HepG2 (cell line): ENCODE data around the gene CNOT10. TPM values are rescaled to one million over a fixed set of nuclear protein-coding genes. Genes with fewer than 3 reads are reported as not detected.
"Not testable (repeated sequence)": the region's sequence is repeated elsewhere in the genome, so short reads cannot be mapped to it uniquely, and the experiment has no call there.

Experiments used
- ATAC-seq: fragments of 200-7000 bp; cut with Tn5 transposase; 3 replicates; pipeline ENCODE4 v1.9.1; 2020; ENCODE audit warnings: mild to moderate bottlenecking, moderate library complexity
- BruUV-seq: library from RNA; stranded (reverse); fragments of 400-500 nt; replicated peaks from 2 replicates; lab custom pipeline; 2021; lab: Mats Ljungman, UMichigan
- CTCF ChIA-PET: fragments of 300-600 bp; formaldehyde crosslinking; extraction: SDS; loops from one replicate; lab custom pipeline; 2021; ENCODE audit warnings: low total read pairs, inconsistent platforms, low intra/inter-chr PET ratio; lab: Yijun Ruan, JAX
- POLR2A ChIA-PET: fragments of 350-600 bp; sonication (Branson Sonifier 250); formaldehyde crosslinking; loops from one replicate; lab custom pipeline; 2020; ENCODE audit warnings: antibody characterized with exemption, inconsistent platforms; lab: Yijun Ruan, JAX
- DNase-seq: peaks from one replicate; pipeline ENCODE4 v3.0.0-alpha.2; 2015; ENCODE audit warnings: low spot score
- FAIRE-seq: peaks from 3 replicates; lab custom pipeline; 2011; peaks lifted over from hg19 to GRCh38; lab: Jason Lieb, UNC
- H2AFZ ChIP-seq: one replicate; pipeline ENCODE4 v1.6.1; 2011; ENCODE audit warnings: low read length, inconsistent platforms
- H3K27ac ChIP-seq: fragments of 300-600 bp; 3 replicates; pipeline ENCODE4 v1.8.0; 2011; ENCODE audit warnings: mixed run types, mild to moderate bottlenecking, mixed read lengths, low read length, inconsistent platforms; ENCODE audit not compliant: insufficient read depth; ENCODE audit errors: extremely low read length
- H3K27me3 ChIP-seq, 2 experiments: fragments of 200-600 bp in 1 of 2; 2 replicates in 1 of 2; 3 replicates in 1 of 2; pipeline versions ENCODE4 v1.6.0 to v1.8.0; 2011; ENCODE audit warnings: low read length in 2 of 2, mild to moderate bottlenecking in 2 of 2, moderate library complexity in 2 of 2, inconsistent platforms in 1 of 2; ENCODE audit not compliant: insufficient read depth in 2 of 2, control insufficient read depth in 1 of 2
- H3K36me3 ChIP-seq, 2 experiments: fragments of 200-600 bp in 1 of 2; replicated peaks in 1 of 2; 2 replicates in 1 of 2; 3 replicates in 1 of 2; pipeline versions ENCODE4 v1.5.1 to v1.8.0; 2011; ENCODE audit warnings: low read length in 2 of 2, inconsistent platforms in 1 of 2; ENCODE audit not compliant: insufficient read depth in 2 of 2, control insufficient read depth in 1 of 2
- H3K4me1 ChIP-seq: 2 replicates; pipeline ENCODE4 v1.5.1; 2012; ENCODE audit warnings: low read length, inconsistent platforms; ENCODE audit not compliant: insufficient read depth
- H3K4me2 ChIP-seq: 2 replicates; pipeline ENCODE4 v1.6.0; 2011; ENCODE audit warnings: low read depth, low read length, inconsistent platforms
- H3K4me3 ChIP-seq, 3 experiments: fragments of 200-600 bp in 1 of 3; sonication (generic), shearing (Covaris generic) in 1 of 3; replicated peaks in 1 of 3; 2 replicates each; pipeline ENCODE4 v1.5.1; 2011 to 2016; ENCODE audit warnings: low read length in 3 of 3, inconsistent platforms in 2 of 3, low read depth in 2 of 3, mild to moderate bottlenecking in 2 of 3, control low read depth in 1 of 3, mixed read lengths in 1 of 3; ENCODE audit not compliant: insufficient read depth in 1 of 3
- H3K79me2 ChIP-seq: one replicate; pipeline ENCODE4 v1.6.1; 2011; ENCODE audit warnings: low read length, inconsistent platforms; ENCODE audit not compliant: insufficient read depth
- H3K9ac ChIP-seq: 2 replicates; pipeline ENCODE4 v1.6.0; 2011; ENCODE audit warnings: mild to moderate bottlenecking, low read depth, low read length, inconsistent platforms; ENCODE audit not compliant: insufficient read depth
- H3K9me3 ChIP-seq: 2 replicates; pipeline ENCODE4 v1.5.1; 2012; ENCODE audit warnings: mild to moderate bottlenecking, low read length
- H4K20me1 ChIP-seq: 2 replicates; pipeline ENCODE4 v1.6.0; 2011; ENCODE audit warnings: inconsistent platforms, mild to moderate bottlenecking, low read length, moderate library complexity; ENCODE audit not compliant: insufficient read depth
- CCAR2 ChIP-seq: fragments of 200-400 bp; formaldehyde crosslinking; optimal IDR thresholded peaks from 2 replicates; pipeline ENCODE3; 2018; ENCODE audit warnings: low read depth, mild to moderate bottlenecking, low read length, moderate library complexity
- MAFK ChIP-seq, 2 experiments: IDR thresholded peaks in 1 of 2; conservative IDR thresholded peaks in 1 of 2; 2 replicates each; pipeline ENCODE4 v1.6.1; 2011; ENCODE audit warnings: improper control_type of control experiment in 2 of 2, low read length in 2 of 2
- NFYB ChIP-seq: sonication (generic); formaldehyde crosslinking; IDR thresholded peaks from 2 replicates; pipeline ENCODE4 v1.4.0; 2020; ENCODE audit warnings: missing genetic modification reagents
- NFYC ChIP-seq: IDR thresholded peaks from 2 replicates; pipeline ENCODE4 v1.6.1; 2016; ENCODE audit warnings: missing genetic modification reagents, missing compliant biosample characterization
- YEATS4 ChIP-seq: sonication (generic); formaldehyde crosslinking; IDR thresholded peaks from 2 replicates; pipeline ENCODE4 v1.4.0; 2020; ENCODE audit warnings: missing genetic modification reagents, borderline replicate concordance
- ZMYM4 ChIP-seq: sonication (generic); formaldehyde crosslinking; IDR thresholded peaks from 2 replicates; pipeline ENCODE4 v1.8.1; 2023; ENCODE audit warnings: mild to moderate bottlenecking, missing genetic modification reagents
- ZZZ3 ChIP-seq: sonication (generic); formaldehyde crosslinking; IDR thresholded peaks from 2 replicates; pipeline ENCODE4 v1.4.0; 2020; ENCODE audit warnings: missing genetic modification reagents, mild to moderate bottlenecking, borderline replicate concordance
- WGBS: methylation state at CpG from one replicate; pipeline ENCODE4 v1.1.6; 2017; ENCODE audit warnings: low lambda C conversion rate; 5-methylcytosine and 5-hydroxymethylcytosine counted together
- in situ Hi-C: cut with HindIII; loops from 2 replicates; pipeline ENCODE4 v1.10.0; 2017; ENCODE audit warnings: low pct_unique_long_range_greater_than_20kb; ENCODE audit not compliant: extremely low pct_ligation_motif_present
- intact Hi-C: fragments of 100-400 bp; cut with micrococcal nuclease; formaldehyde crosslinking; loops from one replicate; pipeline ENCODE4 v1.10.0; 2022; ENCODE audit not compliant: unreplicated experiment
- polyA plus RNA-seq, 8 experiments: library from polyadenylated mRNA; depleted of rRNA in 3 of 8; stranded (reverse) in 7 of 8; unstranded in 1 of 8; fragments of >200 nt; fragmentation: Illumina TruSeq in 4 of 8; extraction: Trizol in 4 of 8; gene quantifications; 2 replicates each; pipeline versions ENCODE4 v1.2.1 to v1.2.3, GENCODE V29; 2011 to 2016; ENCODE audit warnings: low read depth in 4 of 8, missing spikeins in 1 of 8, mixed read lengths in 1 of 8; ENCODE audit not compliant: insufficient read depth in 1 of 8
- total RNA-seq, 5 experiments: library from RNA; depleted of rRNA; stranded (reverse); fragments of >200 nt; fragmentation: Illumina TruSeq; extraction: Trizol; gene quantifications; 2 replicates each; pipeline ENCODE4 v1.2.3, GENCODE V29; 2016; ENCODE audit warnings: low read depth in 1 of 5
- TF ChIP-seq, protein P1 (sequence below): IDR thresholded peaks from 2 replicates; pipeline ENCODE4 v1.6.1; 2016; ENCODE audit warnings: low read depth, borderline replicate concordance

Gene CNOT10
- total and polyA plus RNA-seq, 2 of the 13 experiments (the other 11 are each of a cell fraction or from before 2014, with no cell fraction given) = 21.2 to 34.1 TPM

DNA sequence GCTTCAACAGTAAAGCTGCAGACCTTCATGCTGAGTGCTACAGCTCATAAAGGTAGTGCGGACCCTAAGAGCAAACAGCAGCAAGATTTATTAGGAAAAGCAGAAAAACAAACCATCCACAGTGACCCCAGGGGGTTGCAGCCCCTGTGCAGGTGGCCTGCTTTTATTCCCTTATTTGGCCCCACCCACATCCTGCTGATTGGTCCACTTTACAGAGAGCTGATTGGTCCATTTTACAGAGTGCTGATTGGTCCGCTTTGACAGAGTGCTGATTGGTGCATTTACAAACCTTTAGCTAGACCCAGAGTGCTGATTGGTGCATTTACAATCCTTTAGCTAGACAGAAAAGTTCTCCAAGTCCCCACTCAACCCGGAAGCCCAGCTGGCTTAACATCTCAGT lies 11.3 kb upstream of the CNOT10 start:
- H3K9me3 ChIP-seq, H2AFZ ChIP-seq, H3K79me2 ChIP-seq, H3K9ac ChIP-seq, H3K36me3 ChIP-seq, H3K27ac ChIP-seq, BruUV-seq, H3K4me2 ChIP-seq, CTCF ChIA-PET, H4K20me1 ChIP-seq, POLR2A ChIA-PET, DNase-seq, ATAC-seq, intact Hi-C loops, H3K4me3 ChIP-seq, FAIRE-seq: not testable (repeated sequence)
- in situ Hi-C loops = loop anchor here (25.0 kb wide), 1 partner anchor 461 kb away; no protein-coding TSS in a partner anchor
- peak; percentile 61 for TF ChIP-seq NFYC
- TF ChIP-seq ZMYM4 (CRISPR knock-in tag) = peak; percentile 48; the same call in 1 of the 2 replicates
- peak; percentile 67 for TF ChIP-seq NFYB (CRISPR knock-in tag)
- H3K27me3 ChIP-seq = peaks cover 0 to 11% of the 10 kb centered on the region in 2 experiments; a peak in 1 of 5 replicates
- peaks cover 14% of the 10 kb centered on the region for H3K4me1 ChIP-seq
- WGBS = 75% methylated on average over 3 of the region's 3 CpGs

DNA sequence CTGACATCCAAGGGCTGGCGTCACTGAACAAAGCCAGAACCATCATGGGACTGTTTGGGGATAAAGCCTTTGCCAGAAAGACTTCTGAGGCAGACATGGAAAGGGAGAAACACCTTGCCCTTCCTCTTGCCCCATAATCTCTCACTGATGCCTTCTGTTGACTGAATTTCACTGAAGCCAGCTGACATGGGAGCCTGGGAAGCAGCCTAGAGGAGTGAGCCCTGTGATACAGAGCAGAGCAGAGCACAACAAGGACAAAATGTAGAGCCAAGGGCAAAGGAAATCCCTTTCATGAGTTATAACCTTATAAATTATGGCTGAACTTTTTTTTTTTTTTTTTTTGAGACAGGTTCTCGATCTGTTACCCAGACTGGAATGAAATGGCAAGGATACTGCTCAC lies 9.8 kb upstream of the CNOT10 start:
- in situ Hi-C loops (no loop called here), intact Hi-C loops (no loop called here)

More for the DNA sequence above, 9.8 kb upstream of the CNOT10 start:
- Histone ChIP-seq H4K20me1 (no peaks in the 10 kb centered on the region), H3K4me3 (no peak overlapping the region), H3K9me3 (no peaks in the 10 kb centered on the region), H3K4me1 (peaks cover 27% of the 10 kb centered on the region), H3K36me3 (no peaks in the 10 kb centered on the region), H3K27ac (no peak overlapping the region), H3K79me2 (no peaks in the 10 kb centered on the region), H3K4me2 (peak overlapping the region; percentile 38), H3K9ac (no peak overlapping the region), H2AFZ (no peak overlapping the region), H3K27me3 (peaks cover 0 to 8% of the 10 kb centered on the region in 2 experiments; a peak in 1 of 5 replicates)
- 47% methylated on average over 2 of the region's 2 CpGs for WGBS
- ChIA-PET POLR2A (interaction anchor here (1.0 kb wide), 1 partner anchor 10 kb away, joined by 4 read pairs; the partner anchor contains the start of gene CNOT10), CTCF (no interaction called here)
- FAIRE-seq (no peak), ATAC-seq (peak; percentile 54), DNase-seq (no peak)
- no TSS peak for BruUV-seq
- TF ChIP-seq CCAR2 (no peak), MAFK (conservative IDR thresholded peaks at IDR 0.05 in 1 of 2, IDR thresholded peaks at IDR 0.05 in 1 of 2; ENCODE audit: low read length in 2 of 2) (no peak), YEATS4 (CRISPR knock-in tag) (0 out of 2 replicates have a peak, but pooled peaks have one; percentile 9), ZZZ3 (no peak)
- TF ChIP-seq, protein P1, sequence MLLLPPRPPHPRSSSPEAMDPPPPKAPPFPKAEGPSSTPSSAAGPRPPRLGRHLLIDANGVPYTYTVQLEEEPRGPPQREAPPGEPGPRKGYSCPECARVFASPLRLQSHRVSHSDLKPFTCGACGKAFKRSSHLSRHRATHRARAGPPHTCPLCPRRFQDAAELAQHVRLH (CRISPR knock-in tag) = no peak
